Occipital lobe (tissue), 2 donors: Measurements from ENCODE around the gene NCOR1. TPM values are rescaled to one million over a fixed set of nuclear protein-coding genes. Genes with fewer than 3 reads are reported as not detected.
"Not testable (repeated sequence)": the region's sequence is repeated elsewhere in the genome, so short reads cannot be mapped to it uniquely, and the experiment has no call there.

Experiments used
- DNase-seq: peaks from one replicate; lab custom pipeline; 2025; lab: John Stamatoyannopoulos, UW
- total RNA-seq: library from RNA; depleted of rRNA; stranded (reverse); fragments of >200 nt; gene quantifications from one replicate; pipeline ENCODE4 v1.2.3, GENCODE V29; 2014

The NCOR1 gene
- total RNA-seq, 1 donor from 2014 or later = 116 TPM

- DNase-seq = no peak
These were observed 65.0 kb downstream of the NCOR1 start for GRCh38 chr17:16150251-16150856.

GRCh38 chr17:16148596-16148995 is 66.7 kb downstream of the NCOR1 start:
- no peak for DNase-seq

- DNase-seq = not testable (repeated sequence)
These were observed 69.9 kb downstream of the NCOR1 start for GRCh38 chr17:16145319-16145890.

- DNase-seq = no peak
These were observed 73.6 kb downstream of the NCOR1 start for GRCh38 chr17:16141685-16142084.

GRCh38 chr17:16140854-16141253 is 74.5 kb downstream of the NCOR1 start:
- no peak for DNase-seq

GRCh38 chr17:16135461-16135860 is 79.9 kb downstream of the NCOR1 start:
- no peak for DNase-seq

GRCh38 chr17:16131593-16131992 is 83.7 kb downstream of the NCOR1 start:
- no peak for DNase-seq

GRCh38 chr17:16129441-16130205 is 85.7 kb downstream of the NCOR1 start:
- DNase-seq = no peak

GRCh38 chr17:16123531-16123930 is 91.8 kb downstream of the NCOR1 start:
- no peak for DNase-seq

- DNase-seq = no peak
These were observed 92.5 kb downstream of the NCOR1 start for GRCh38 chr17:16122697-16123434.

- DNase-seq = no peak
These were observed 93.4 kb downstream of the NCOR1 start for GRCh38 chr17:16121915-16122314.

- DNase-seq = no peak
These were observed 94.4 kb downstream of the NCOR1 start for GRCh38 chr17:16120937-16121336.

GRCh38 chr17:16117149-16117548 is 98.2 kb downstream of the NCOR1 start:
- no peak for DNase-seq

- DNase-seq = not testable (repeated sequence)
These were observed 100.1 kb downstream of the NCOR1 start for GRCh38 chr17:16115077-16115698.

GRCh38 chr17:16108871-16109270 is 106.5 kb downstream of the NCOR1 start:
- DNase-seq = no peak

- no peak for DNase-seq
These were observed 106.9 kb downstream of the NCOR1 start for GRCh38 chr17:16108386-16108785.

GRCh38 chr17:16107165-16107770 is 108.1 kb downstream of the NCOR1 start:
- DNase-seq = no peak

- DNase-seq = no peak
These were observed 109.0 kb downstream of the NCOR1 start for GRCh38 chr17:16106161-16106891.

GRCh38 chr17:16104189-16104588 is 111.1 kb downstream of the NCOR1 start:
- no peak for DNase-seq

- DNase-seq = no peak
These were observed 113.9 kb downstream of the NCOR1 start for GRCh38 chr17:16101440-16101839.
